ENCODE results near the gene ABLIM3. TPM values are rescaled to one million over a fixed set of nuclear protein-coding genes. Genes with fewer than 3 reads are reported as not detected.

Gene ABLIM3
- polyA plus RNA-seq, 1 donor from 2014 or later = 17.7 TPM

DNA sequence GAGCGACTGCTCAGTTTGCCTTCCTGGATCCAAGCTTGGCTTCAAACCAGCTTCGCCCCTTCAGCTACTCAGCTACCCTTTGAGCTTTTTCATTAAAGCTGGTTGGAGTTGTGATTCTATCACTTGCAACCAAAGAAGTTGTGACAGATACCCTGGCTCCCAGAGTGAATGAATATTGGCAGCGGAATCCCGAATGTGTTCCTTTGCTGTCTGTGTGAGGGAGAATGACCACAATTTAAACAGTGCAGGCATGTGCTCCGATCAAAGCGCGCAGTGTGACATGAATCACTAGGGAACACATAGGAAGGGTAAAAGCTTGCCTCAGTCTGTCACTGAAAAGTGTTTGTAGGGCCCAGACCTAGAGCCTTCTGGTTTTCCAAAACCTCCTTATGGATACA, 123.8 kb downstream of the ABLIM3 start:
- no peaks in the 10 kb centered on the region for H4K20me1 ChIP-seq (ENCODE audit: insufficient read depth)
- H3K27me3 ChIP-seq (ENCODE audit: insufficient read depth, low read depth, low read length) = peaks cover 5% of the 10 kb centered on the region
- H3K4me2 ChIP-seq (ENCODE audit: low read length) = no peak overlapping the region
- H3F3A ChIP-seq (ENCODE audit: insufficient read depth, low read length, poor library complexity, severe bottlenecking) = no peaks in the 10 kb centered on the region
- no peaks in the 10 kb centered on the region for H3K9me2 ChIP-seq (ENCODE audit: insufficient read depth, low read length)
- H2AFZ ChIP-seq (ENCODE audit: low read depth, low read length) = no peak overlapping the region
- no peak overlapping the region for H3K4me3 ChIP-seq (ENCODE audit: low read length)
- no peak for TF ChIP-seq TAF1 (IDR thresholded peaks at IDR 0.05; ENCODE audit: low read depth)
- TF ChIP-seq RAD21 (conservative IDR thresholded peaks at IDR 0.05) = no peak
- no peak for TF ChIP-seq EZH2 (IDR thresholded peaks at IDR 0.05; ENCODE audit: borderline replicate concordance, insufficient read depth, low read length, poor library complexity, severe bottlenecking)
- TF ChIP-seq, protein P1, sequence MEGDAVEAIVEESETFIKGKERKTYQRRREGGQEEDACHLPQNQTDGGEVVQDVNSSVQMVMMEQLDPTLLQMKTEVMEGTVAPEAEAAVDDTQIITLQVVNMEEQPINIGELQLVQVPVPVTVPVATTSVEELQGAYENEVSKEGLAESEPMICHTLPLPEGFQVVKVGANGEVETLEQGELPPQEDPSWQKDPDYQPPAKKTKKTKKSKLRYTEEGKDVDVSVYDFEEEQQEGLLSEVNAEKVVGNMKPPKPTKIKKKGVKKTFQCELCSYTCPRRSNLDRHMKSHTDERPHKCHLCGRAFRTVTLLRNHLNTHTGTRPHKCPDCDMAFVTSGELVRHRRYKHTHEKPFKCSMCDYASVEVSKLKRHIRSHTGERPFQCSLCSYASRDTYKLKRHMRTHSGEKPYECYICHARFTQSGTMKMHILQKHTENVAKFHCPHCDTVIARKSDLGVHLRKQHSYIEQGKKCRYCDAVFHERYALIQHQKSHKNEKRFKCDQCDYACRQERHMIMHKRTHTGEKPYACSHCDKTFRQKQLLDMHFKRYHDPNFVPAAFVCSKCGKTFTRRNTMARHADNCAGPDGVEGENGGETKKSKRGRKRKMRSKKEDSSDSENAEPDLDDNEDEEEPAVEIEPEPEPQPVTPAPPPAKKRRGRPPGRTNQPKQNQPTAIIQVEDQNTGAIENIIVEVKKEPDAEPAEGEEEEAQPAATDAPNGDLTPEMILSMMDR (IDR thresholded peaks at IDR 0.05; ENCODE audit: poor library complexity, severe bottlenecking) = no peak
- no peak for TF ChIP-seq POLR2AphosphoS5 (IDR thresholded peaks at IDR 0.05)
- TF ChIP-seq SMC3 (conservative IDR thresholded peaks at IDR 0.05; ENCODE audit: poor library complexity) = no peak
- no peak for TF ChIP-seq EP300 (conservative IDR thresholded peaks at IDR 0.05; ENCODE audit: poor library complexity, severe bottlenecking)
- TF ChIP-seq, protein P2, sequence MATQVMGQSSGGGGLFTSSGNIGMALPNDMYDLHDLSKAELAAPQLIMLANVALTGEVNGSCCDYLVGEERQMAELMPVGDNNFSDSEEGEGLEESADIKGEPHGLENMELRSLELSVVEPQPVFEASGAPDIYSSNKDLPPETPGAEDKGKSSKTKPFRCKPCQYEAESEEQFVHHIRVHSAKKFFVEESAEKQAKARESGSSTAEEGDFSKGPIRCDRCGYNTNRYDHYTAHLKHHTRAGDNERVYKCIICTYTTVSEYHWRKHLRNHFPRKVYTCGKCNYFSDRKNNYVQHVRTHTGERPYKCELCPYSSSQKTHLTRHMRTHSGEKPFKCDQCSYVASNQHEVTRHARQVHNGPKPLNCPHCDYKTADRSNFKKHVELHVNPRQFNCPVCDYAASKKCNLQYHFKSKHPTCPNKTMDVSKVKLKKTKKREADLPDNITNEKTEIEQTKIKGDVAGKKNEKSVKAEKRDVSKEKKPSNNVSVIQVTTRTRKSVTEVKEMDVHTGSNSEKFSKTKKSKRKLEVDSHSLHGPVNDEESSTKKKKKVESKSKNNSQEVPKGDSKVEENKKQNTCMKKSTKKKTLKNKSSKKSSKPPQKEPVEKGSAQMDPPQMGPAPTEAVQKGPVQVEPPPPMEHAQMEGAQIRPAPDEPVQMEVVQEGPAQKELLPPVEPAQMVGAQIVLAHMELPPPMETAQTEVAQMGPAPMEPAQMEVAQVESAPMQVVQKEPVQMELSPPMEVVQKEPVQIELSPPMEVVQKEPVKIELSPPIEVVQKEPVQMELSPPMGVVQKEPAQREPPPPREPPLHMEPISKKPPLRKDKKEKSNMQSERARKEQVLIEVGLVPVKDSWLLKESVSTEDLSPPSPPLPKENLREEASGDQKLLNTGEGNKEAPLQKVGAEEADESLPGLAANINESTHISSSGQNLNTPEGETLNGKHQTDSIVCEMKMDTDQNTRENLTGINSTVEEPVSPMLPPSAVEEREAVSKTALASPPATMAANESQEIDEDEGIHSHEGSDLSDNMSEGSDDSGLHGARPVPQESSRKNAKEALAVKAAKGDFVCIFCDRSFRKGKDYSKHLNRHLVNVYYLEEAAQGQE (IDR thresholded peaks at IDR 0.05; ENCODE audit: borderline replicate concordance) = no peak
- H3K27ac ChIP-seq (ENCODE audit: low read length) = no peak overlapping the region
- no peak overlapping the region for H3K9ac ChIP-seq (ENCODE audit: low read length)
- no peaks in the 10 kb centered on the region for H3K36me3 ChIP-seq (ENCODE audit: insufficient read depth, low read length)
- no peaks in the 10 kb centered on the region for H3K79me2 ChIP-seq (replicated peaks; ENCODE audit: insufficient read depth, low read length)
- no peaks in the 10 kb centered on the region for H3K9me3 ChIP-seq (ENCODE audit: low read length)

DNA sequence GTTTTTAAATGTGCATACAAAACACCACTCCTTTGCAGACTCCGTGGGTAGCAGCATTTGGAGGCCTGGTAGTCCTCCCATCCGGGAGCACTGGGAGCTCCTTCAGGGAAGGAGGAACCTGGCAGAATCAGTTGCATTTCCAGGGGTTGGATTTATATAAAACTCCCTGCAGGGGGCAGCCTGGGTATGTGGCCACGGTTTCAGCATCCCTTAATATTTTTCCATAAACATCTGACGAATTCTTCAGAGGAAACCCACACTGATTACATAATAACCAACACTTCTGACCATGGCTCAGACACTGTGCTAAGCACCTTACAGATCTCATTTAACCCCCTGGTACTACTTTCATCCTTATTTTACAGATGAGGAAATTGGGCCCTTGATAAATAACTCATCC, 124.3 kb downstream of the ABLIM3 start:
- H2AFZ ChIP-seq (ENCODE audit: low read depth, low read length) = no peak overlapping the region
- no peaks in the 10 kb centered on the region for H3K36me3 ChIP-seq (ENCODE audit: insufficient read depth, low read length)
- H3K4me2 ChIP-seq (ENCODE audit: low read length) = no peak overlapping the region
- no peak overlapping the region for H3K9ac ChIP-seq (ENCODE audit: low read length)
- no peaks in the 10 kb centered on the region for H4K20me1 ChIP-seq (ENCODE audit: insufficient read depth)
- H3K9me2 ChIP-seq (ENCODE audit: insufficient read depth, low read length) = no peaks in the 10 kb centered on the region
- H3K79me2 ChIP-seq (replicated peaks; ENCODE audit: insufficient read depth, low read length) = no peaks in the 10 kb centered on the region
- H3F3A ChIP-seq (ENCODE audit: insufficient read depth, low read length, poor library complexity, severe bottlenecking) = no peaks in the 10 kb centered on the region
- H3K27ac ChIP-seq (ENCODE audit: low read length) = no peak overlapping the region
- no peaks in the 10 kb centered on the region for H3K9me3 ChIP-seq (ENCODE audit: low read length)
- no peak overlapping the region for H3K4me3 ChIP-seq (ENCODE audit: low read length)
- TF ChIP-seq TAF1 (IDR thresholded peaks at IDR 0.05; ENCODE audit: low read depth) = no peak
- no peak for TF ChIP-seq EP300 (conservative IDR thresholded peaks at IDR 0.05; ENCODE audit: poor library complexity, severe bottlenecking)
- no peak for TF ChIP-seq EZH2 (IDR thresholded peaks at IDR 0.05; ENCODE audit: borderline replicate concordance, insufficient read depth, low read length, poor library complexity, severe bottlenecking)
- TF ChIP-seq, protein P2 (IDR thresholded peaks at IDR 0.05; ENCODE audit: borderline replicate concordance) = no peak
- TF ChIP-seq SMC3 (conservative IDR thresholded peaks at IDR 0.05; ENCODE audit: poor library complexity) = no peak
- peaks cover 6% of the 10 kb centered on the region for H3K27me3 ChIP-seq (ENCODE audit: insufficient read depth, low read depth, low read length)
